GM12801 (cell line): ENCODE measurements around the gene PLPP7.

ENCODE experiments used
- TF ChIP-seq, protein P1 (sequence below): IDR thresholded peaks from one replicate; pipeline ENCODE4 v1.5.1; 2011; ENCODE audit warnings: control low read depth; ENCODE audit not compliant: insufficient read length; ENCODE audit errors: extremely low read depth

The PLPP7 gene

GRCh38 chr9:131281119-131281965, 8.2 kb upstream of the PLPP7 start:
- TF ChIP-seq, protein P1, sequence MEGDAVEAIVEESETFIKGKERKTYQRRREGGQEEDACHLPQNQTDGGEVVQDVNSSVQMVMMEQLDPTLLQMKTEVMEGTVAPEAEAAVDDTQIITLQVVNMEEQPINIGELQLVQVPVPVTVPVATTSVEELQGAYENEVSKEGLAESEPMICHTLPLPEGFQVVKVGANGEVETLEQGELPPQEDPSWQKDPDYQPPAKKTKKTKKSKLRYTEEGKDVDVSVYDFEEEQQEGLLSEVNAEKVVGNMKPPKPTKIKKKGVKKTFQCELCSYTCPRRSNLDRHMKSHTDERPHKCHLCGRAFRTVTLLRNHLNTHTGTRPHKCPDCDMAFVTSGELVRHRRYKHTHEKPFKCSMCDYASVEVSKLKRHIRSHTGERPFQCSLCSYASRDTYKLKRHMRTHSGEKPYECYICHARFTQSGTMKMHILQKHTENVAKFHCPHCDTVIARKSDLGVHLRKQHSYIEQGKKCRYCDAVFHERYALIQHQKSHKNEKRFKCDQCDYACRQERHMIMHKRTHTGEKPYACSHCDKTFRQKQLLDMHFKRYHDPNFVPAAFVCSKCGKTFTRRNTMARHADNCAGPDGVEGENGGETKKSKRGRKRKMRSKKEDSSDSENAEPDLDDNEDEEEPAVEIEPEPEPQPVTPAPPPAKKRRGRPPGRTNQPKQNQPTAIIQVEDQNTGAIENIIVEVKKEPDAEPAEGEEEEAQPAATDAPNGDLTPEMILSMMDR = no peak

GRCh38 chr9:131282175-131282574, 7.3 kb upstream of the PLPP7 start:
- TF ChIP-seq, protein P1 = no peak

DNA sequence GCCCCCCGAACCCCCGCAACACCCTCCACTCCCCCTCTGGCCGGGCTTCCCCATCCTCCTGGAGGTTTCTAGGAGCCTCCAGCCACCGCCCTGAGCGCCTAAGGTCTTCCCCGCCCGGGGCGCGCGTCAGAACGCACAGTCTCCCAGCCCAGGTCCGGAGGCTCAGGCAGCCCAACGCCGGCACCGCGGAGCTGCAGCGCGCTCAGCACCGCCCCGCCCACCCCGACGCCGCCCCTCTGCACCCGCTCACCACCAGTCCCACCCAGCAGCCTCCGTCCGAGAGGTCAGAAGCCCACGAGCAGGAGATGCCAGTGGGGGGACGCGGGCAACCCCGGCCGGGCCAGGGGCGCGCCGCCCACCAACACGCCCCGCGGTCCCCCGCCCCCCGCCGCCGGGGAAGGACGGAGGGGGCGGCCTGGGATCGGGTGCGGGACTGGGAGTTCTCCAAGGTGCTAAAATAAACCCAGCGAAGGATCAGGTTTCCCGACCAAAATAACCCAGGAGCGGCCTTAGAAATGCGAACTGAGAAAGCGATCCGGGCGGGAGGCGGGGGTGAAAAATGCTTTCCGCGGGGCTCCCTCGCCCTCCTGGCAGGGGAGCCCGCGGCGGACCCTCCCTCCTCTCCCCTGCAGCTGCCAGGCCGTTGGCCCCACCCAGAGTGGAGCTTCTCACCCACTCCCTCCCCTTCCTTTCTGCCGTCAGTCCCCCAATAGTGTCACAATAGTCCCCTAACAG, 6.7 kb upstream of the PLPP7 start:
- TF ChIP-seq, protein P1 = no peak

DNA sequence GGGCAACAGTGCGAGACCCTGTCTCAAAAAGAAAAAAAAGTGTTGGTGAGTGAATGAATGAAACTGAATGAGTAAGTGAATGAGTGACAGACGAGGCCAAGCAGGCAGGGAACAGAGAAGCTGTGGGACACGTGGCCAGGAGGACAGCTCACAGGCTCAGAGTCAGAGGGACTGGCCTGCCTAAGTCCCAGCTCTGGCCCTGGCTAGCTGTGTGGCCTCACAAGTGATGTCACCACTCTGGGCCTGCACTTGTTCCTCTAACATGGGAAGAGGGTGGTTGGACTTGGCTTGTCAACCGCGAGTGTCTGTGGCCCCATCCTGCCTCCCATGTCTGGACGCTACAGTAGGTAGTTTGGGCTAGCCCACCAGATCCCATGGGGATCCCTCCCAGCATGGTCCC, 4.7 kb upstream of the PLPP7 start:
- TF ChIP-seq, protein P1 = no peak

- TF ChIP-seq, protein P1 = no peak
Measured at GRCh38 chr9:131287359-131287758, 2.2 kb upstream of the PLPP7 start.

DNA sequence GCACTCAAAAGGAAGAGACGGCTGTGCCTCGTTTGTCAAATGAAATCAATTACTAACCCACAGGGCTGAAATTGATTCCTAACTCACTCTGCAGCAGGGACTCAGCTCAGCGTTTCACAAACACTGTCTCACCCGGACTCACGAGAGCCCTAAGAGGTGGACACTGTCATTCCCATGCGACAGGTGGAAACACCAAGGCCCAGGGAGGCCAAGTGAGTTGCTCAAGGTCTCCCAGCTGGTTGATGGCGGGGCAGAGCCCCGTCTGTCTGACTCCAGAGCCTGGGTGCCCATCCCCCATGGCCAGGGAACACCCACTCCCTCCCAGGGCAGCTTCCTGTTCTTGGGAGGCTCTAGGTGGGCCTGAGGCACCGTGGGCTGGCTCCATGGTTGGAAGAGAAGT, 1.3 kb upstream of the PLPP7 start:
- TF ChIP-seq, protein P1 = no peak

- TF ChIP-seq, protein P1 = no peak
Measured at GRCh38 chr9:131290036-131290766, 678 bp downstream of the PLPP7 start.
